Nephron progenitor cell (in vitro differentiated cells): Measurements from ENCODE around the gene EXOC5.

Experiments used
- DNase-seq: peaks from one replicate; pipeline ENCODE4 v3.0.0; 2021
- H3K27ac Mint-ChIP-seq: 2 replicates; pipeline ENCODE4 v1.8.0; 2021; ENCODE audit warnings: mild to moderate bottlenecking, moderate library complexity, mixed read lengths
- H3K27me3 Mint-ChIP-seq: 2 replicates; pipeline ENCODE4 v1.8.0; 2021; ENCODE audit warnings: mild to moderate bottlenecking, low read depth, mixed read lengths; ENCODE audit not compliant: poor library complexity
- H3K36me3 Mint-ChIP-seq: 2 replicates; pipeline ENCODE4 v1.8.0; 2021; ENCODE audit warnings: low read depth, mixed read lengths
- H3K4me1 Mint-ChIP-seq: 2 replicates; pipeline ENCODE4 v1.8.0; 2021; ENCODE audit warnings: mixed read lengths
- H3K4me3 Mint-ChIP-seq: 2 replicates; pipeline ENCODE4 v1.8.0; 2021; ENCODE audit warnings: mild to moderate bottlenecking, moderate library complexity, mixed read lengths
- H3K9me3 Mint-ChIP-seq: 2 replicates; pipeline ENCODE4 v1.8.0; 2021; ENCODE audit warnings: mild to moderate bottlenecking, moderate library complexity, mixed read lengths
- TF ChIP-seq, protein P1 (sequence below): fragments of 200-600 bp; sonication (generic); IDR thresholded peaks from 2 replicates; pipeline ENCODE4 v1.5.0; 2021; ENCODE audit warnings: antibody characterized with exemption

The EXOC5 gene

DNA sequence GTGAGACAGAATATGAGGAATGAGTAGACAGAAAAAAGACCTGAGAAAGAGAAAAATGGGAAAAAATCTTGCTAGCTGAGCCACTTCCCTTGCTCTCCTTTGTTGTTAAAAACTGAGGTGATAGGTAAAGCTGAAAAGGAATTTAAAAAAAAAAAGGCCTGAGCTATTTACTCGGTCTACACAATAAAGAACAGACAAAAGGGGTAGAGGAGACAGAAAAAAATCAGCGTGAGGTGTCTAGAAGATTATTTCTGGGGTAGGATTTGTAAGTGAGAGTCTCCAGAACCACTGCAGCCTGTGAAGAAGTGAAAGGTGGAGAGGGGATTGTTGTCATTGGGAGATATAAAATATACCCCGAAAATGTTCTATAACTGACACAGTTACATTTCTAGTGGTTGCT, 98.8 kb downstream of the EXOC5 start:
- Mint-ChIP-seq H3K27ac (no peak overlapping the region), H3K9me3 (no peaks in the 10 kb centered on the region), H3K4me1 (peaks cover 10% of the 10 kb centered on the region), H3K4me3 (no peak overlapping the region), H3K27me3 (peaks cover 7% of the 10 kb centered on the region), H3K36me3 (no peaks in the 10 kb centered on the region)
- TF ChIP-seq, protein P1, sequence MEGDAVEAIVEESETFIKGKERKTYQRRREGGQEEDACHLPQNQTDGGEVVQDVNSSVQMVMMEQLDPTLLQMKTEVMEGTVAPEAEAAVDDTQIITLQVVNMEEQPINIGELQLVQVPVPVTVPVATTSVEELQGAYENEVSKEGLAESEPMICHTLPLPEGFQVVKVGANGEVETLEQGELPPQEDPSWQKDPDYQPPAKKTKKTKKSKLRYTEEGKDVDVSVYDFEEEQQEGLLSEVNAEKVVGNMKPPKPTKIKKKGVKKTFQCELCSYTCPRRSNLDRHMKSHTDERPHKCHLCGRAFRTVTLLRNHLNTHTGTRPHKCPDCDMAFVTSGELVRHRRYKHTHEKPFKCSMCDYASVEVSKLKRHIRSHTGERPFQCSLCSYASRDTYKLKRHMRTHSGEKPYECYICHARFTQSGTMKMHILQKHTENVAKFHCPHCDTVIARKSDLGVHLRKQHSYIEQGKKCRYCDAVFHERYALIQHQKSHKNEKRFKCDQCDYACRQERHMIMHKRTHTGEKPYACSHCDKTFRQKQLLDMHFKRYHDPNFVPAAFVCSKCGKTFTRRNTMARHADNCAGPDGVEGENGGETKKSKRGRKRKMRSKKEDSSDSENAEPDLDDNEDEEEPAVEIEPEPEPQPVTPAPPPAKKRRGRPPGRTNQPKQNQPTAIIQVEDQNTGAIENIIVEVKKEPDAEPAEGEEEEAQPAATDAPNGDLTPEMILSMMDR, result no peak
- DNase-seq, result no peak

DNA sequence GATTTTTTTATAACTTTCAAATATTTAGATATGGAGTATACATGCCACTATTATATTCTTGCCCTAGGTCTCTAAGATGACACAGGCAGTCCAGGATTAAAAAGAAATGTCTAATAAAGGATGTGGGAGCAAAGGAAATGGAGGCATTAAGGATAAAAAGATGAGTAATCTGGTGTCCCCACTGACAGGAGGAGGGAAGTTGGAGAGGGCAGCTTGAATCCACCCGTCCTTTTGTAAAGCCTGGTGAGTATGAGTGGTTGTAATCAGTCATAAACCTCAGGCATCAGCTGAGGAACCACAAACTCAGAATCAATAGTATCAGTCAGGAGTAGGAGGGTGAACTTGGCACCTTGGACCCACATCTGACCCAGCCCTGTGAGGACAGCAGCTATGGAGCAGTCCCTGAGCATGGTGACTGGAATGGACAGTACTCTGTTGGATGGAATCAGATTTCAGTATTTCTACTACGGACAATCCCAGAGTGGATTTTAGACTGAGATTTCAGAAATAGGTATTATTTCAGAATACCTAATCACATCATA, 100.5 kb downstream of the EXOC5 start:
- no peak for DNase-seq
- H3K36me3 Mint-ChIP-seq, result no peaks in the 10 kb centered on the region
- H3K27ac Mint-ChIP-seq, result no peak overlapping the region
- peaks cover 5% of the 10 kb centered on the region for H3K4me1 Mint-ChIP-seq
- no peaks in the 10 kb centered on the region for H3K9me3 Mint-ChIP-seq
- H3K4me3 Mint-ChIP-seq, result no peak overlapping the region
- peaks cover 4% of the 10 kb centered on the region for H3K27me3 Mint-ChIP-seq
- TF ChIP-seq, protein P1, result no peak

DNA sequence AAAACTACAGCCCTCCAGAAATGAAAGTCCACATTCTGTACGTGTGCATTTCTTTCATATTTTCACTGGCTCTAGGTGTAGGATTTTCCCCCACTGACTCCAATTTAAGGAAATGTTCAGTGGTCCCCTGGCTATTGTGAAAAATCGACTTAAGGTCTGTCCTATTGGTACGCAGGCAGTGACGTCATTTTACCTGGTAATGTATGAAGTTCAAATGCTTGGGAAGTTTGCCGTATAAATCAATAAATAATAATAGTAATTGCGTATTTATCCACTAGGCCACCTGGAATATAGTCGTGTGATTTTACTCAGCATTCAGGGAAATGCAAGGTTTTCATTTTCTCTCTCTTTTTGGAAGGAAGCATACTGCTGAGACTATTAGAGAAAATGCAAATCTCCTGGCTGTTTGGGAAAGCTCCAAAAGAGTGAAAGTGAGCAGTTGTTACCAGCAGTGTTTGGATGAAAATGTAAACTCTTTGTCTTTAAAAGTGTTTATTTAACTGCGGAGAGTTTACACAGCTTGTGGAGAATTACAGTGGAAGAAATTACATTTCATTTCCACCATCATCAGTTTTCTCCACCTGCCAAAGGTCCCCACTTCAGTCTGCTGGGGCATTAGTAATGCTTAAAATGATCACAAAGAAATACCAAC, 107.0 kb downstream of the EXOC5 start:
- Mint-ChIP-seq H3K27me3 (peaks cover 6% of the 10 kb centered on the region), H3K36me3 (no peaks in the 10 kb centered on the region), H3K4me3 (no peak overlapping the region), H3K27ac (no peak overlapping the region), H3K4me1 (no peaks in the 10 kb centered on the region), H3K9me3 (no peaks in the 10 kb centered on the region)
- DNase-seq, result no peak
- TF ChIP-seq, protein P1, result no peak

DNA sequence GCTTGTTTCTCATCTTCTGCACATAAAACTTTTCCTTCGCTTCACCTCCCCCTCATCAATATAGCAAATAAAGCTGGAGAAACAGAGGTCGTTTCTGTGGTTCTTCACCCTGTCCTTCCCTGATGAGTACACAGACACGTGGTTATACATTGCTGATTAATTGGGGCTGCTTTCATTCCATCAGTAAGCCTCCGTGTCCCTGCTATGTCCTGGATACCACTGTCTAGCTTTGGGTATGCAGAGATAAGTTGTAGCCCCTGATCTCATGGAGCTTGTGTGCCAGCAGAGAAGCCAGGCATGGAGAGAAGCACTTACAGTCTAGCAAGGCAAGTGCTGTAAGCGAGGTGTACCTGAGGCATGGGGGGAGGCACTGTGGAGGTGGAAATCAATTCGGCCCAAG, 108.4 kb downstream of the EXOC5 start:
- H3K27ac Mint-ChIP-seq, result no peak overlapping the region
- TF ChIP-seq, protein P1, result no peak
- H3K4me1 Mint-ChIP-seq, result no peaks in the 10 kb centered on the region
- no peak overlapping the region for H3K4me3 Mint-ChIP-seq
- H3K36me3 Mint-ChIP-seq, result no peaks in the 10 kb centered on the region
- H3K27me3 Mint-ChIP-seq, result peaks cover 6% of the 10 kb centered on the region
- H3K9me3 Mint-ChIP-seq, result no peaks in the 10 kb centered on the region
- no peak for DNase-seq

DNA sequence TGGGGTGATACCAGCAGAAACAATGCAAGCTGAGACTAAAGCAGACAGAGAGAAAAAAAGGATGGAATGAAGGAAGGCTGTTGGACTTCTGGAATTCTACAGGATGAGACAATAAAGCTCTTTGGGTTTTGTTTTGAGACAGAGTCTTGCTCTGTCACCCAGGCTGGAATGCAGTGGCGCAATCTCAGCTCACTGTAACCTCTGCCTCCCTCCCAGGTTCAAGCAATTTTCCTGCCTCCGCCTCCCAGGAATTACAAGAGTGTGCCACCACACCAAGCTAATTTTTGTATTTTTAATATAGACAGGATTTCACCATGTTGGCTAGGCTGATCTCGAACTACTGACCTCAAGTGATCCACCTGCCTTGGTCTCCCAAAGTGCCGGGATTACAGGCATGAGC, 115.4 kb downstream of the EXOC5 start:
- H3K4me1 Mint-ChIP-seq, result no peaks in the 10 kb centered on the region
- no peaks in the 10 kb centered on the region for H3K9me3 Mint-ChIP-seq
- DNase-seq, result no peak
- H3K27me3 Mint-ChIP-seq, result peaks cover 12% of the 10 kb centered on the region
- H3K36me3 Mint-ChIP-seq, result no peaks in the 10 kb centered on the region
- H3K27ac Mint-ChIP-seq, result no peak overlapping the region
- TF ChIP-seq, protein P1, result no peak
- H3K4me3 Mint-ChIP-seq, result no peak overlapping the region
